ENCODE results near the gene EBF3.

Gene EBF3

DNA sequence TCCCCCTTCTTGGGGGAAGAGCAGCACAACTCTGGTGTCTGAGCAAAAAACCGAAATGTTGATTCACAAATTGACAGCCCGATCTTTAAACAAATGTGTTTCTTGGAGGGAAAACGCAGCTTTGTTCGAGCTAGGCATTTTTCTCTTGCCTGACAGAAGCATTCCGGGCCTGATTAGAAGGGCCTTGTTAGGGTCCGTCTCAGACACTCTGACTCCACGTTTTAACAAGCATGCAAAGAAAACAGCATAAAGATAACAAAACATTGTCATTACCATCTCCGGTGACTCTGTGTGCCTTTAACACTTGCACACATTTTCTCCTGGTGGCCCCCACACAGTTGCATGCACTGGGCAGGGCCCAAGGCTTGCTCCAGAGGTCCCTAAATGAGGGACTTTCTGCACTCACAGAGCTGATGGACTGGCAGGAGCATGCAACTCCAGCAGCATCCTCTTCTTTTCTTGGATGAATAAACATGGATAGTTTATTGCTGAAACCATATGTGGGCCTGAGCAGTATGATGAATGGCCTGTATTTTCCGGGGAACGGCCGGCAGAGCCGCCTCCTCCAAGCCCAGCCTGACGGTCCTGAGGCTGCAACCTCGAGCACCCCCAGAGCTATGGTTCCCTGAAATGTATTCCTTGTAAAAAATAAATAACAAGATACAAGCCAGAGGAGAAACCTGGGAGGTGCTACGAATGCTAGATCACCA, 50.9 kb downstream of the EBF3 start:
- in situ Hi-C loops (cut with MboI; ENCODE audit: low sequenced_read_pairs) = no loop called here

DNA sequence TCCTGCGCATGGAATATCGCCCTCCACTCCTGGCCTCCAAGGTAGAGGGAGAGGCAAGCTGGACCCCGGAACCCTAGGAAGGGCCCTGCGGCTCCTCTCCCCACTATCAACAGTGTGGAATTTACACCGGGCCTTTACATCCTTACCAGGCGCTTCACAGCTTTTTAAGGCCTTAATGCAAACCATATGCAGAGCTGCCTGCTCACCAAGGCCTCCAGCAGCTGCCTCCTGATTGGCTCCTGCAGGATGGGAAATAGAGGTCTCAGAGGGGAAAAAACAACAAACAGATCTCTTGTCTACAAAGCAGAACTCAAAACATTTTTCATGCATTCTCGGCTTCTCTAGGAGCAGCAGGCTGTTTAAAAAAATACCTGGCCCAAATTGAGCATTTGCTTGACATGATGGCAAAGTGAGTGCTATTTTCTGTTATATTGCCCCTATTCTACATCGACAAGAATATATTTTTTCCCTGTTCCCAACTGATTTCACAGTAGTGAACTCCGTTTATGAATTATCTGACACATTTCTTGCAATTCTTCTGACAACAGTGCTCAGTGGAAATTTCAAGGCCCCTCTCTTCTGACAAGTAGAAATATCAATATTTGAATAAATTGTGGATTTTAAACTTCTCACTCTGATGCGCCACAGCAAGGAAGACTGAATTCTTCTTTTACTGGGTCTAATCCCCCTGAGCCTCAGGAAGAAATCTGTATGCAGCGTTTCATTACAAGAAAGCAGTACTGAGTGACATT, 51.7 kb downstream of the EBF3 start:
- in situ Hi-C loops (cut with MboI; ENCODE audit: low sequenced_read_pairs) = no loop called here

DNA sequence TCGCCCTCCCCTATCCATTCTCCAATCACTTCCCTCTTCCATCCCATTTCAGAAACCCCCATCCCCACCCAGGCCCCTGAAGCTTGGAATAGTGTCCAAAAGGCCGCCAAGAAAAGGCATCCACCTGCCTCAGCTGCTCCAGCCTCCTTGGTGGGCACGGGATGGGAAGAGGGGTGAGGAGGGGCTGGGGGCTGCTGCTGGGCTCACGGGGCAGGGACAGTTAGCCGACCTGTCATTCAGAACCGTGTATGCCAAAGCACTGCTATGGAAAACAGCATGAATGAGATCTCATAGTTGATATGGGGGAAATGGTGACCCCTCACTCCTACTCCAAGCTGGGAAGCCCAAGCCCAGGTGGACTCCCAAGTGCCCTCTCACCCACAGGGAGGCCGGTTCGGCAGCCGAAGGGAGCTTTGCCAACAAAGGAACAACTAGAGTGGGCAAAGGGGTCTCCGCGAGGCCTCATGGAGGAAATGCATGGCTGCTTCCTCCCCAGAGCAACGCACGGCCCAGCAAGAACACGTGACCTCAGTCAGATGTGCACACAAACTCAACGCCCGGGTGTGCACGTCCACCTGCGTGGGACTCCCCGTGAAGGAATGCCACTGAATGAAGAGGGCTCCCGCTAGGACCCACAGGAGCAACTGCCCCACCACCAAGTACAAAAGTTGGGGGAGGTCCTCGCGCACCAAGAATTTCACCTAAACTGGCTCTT, 52.5 kb downstream of the EBF3 start:
- in situ Hi-C loops (cut with MboI; ENCODE audit: low sequenced_read_pairs) = no loop called here

DNA sequence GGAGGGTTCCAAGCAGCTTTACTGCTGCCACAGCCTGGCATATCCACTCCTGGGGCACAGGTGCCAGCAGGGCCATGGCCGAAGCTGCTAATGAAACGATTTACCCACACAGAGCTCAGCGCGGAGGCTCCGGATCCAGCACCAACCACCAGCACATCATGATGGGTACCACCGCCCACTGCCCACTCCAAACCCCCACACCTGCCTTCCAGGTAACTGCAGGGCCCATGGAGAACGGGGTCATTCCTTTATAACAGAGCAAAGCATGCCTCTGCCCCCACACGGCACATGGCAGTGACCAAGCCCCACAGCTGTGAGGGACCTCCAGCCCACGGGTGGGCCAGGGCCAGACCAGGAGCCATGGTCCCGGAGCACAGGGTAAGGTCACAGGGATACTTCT, 53.2 kb downstream of the EBF3 start:
- in situ Hi-C loops (cut with MboI; ENCODE audit: low sequenced_read_pairs) = no loop called here

DNA sequence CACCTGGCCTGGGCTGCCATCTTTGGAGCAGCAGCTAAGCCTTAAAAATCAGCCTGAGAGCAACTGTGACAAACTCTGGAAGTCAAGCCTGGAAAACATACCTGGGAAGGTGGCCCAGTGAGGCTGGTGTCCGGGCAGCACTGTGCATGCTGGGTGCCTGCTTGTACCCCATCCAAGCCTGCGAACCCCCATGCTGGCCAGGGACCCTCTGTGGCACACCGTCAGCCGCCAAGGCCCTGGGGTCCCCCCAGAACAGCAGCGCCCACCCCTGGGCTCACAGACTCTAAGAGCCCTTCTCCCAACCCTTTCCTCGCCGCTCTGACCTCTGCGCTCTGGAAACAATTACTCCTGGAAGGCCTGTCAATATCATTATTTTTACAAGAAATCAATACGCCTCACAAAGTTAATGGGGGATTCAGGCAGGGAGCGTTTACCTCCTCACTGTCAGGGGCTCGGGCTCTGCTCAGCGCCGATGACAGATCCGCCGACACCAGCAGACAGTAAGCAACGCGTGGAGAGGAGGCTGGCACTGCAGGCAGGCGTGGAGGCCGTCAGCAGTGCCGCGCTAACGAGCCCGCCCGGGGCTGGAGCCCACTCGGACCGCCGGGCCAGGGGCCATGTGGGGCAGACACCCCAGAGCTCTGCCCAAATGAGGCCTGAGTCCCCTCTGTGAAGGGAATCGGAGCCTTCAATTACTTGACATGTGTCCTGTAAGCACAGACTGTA, 54.4 kb downstream of the EBF3 start:
- in situ Hi-C loops (cut with MboI; ENCODE audit: low sequenced_read_pairs) = no loop called here

DNA sequence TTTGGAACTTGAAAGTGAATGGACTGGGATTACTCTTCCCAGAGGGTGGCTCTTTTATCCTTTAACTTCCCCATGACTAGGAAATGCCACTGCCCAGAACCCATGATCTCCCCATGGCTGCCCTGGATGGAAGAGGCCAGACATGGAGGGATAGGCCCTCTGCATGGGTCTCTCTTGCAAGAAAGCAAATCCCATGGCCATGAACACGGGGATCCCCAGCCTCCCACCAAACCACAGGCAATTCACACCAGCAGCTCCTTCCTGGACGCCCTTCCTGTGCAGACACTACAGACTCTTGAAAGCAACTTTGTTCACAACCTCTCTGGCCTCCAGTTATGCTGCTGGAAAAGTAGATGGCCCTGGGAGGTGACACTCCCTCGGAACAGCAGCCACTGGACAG, 55.0 kb downstream of the EBF3 start:
- in situ Hi-C loops (cut with MboI; ENCODE audit: low sequenced_read_pairs) = no loop called here

DNA sequence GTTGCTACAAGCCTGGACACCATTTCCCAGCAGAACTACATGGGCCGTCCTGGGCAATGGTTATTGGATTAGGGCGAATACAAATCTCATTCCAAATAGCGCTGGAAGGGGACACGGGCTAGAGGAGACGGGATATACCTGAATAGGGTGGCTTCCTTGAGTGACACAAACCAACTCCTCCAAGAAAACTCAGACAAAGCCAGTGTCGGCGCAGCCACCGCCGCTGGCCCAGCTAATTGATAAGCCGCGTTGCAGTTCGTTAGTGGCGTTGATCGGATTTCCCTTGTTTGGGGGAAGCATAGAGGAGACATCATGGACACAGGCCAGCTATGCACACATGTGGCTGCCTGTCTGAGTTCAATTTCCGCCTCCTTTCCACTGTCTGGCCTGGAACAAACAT, 55.7 kb downstream of the EBF3 start:
- in situ Hi-C loops (cut with MboI; ENCODE audit: low sequenced_read_pairs) = no loop called here

DNA sequence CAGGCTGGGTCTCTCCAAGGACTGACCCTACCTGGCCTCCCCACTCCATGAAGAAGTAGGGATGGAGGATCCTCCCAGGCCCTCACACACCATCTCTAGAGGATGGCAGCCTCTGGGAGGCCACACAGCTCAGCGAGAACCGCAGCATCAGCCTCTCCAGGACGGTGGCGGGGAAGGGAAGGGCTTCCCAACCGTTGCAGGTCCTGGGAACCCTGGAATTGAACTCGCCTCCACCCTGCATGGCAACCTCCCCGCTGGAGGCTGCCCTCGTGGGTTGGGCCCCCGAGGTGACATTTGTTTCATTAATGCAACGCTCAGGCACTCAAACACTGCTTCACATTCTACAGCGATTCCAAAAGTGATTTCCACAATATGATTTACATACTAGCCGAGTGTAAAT, 58.5 kb downstream of the EBF3 start:
- in situ Hi-C loops (cut with MboI; ENCODE audit: low sequenced_read_pairs) = no loop called here

DNA sequence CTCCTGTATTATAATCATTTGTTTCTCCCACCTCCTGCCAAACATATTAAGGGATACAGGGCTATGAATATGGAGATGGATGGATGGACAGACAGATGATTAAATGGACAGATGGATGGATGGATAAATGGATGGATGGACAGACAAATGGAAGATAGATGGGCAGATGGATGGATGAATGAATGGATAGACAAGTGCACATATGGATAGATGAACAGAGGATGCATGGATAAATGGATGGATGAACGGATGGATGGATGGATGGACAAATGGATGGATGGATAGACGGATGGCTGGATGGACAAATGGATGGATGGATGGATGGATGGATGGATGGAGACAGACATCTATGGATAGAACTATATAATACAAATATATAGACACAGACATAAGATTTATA, 59.8 kb downstream of the EBF3 start:
- in situ Hi-C loops (cut with MboI; ENCODE audit: low sequenced_read_pairs) = no loop called here

DNA sequence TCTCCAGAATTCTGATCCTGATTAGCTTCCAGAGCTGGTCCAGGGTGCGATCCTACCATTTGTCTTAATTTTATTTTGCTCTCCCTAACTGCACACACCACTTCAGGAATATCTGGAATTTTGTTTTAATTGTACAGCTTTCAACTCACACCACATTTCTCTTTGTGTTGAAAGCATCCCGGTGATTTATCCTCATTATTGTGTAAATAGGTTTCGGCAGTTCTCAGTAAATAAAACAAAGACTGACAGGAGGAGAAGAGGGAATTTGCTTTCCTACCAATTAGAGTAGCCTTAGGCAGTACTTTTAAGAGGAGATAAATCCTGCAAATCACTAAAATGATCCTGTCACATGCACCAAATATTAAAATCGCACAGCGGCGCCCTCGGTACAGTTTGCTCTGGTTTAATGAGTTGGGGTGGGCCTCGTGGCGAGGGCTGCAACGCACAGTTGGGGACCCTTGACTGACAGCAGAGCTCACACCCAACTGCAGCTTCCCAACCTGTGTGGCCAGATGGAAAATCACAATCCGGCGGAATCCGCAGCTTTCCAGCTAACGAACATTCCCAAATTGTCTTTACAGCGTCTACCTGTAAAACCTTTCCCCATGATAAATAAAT, 62.6 kb downstream of the EBF3 start:
- in situ Hi-C loops (cut with MboI; ENCODE audit: low sequenced_read_pairs) = no loop called here

DNA sequence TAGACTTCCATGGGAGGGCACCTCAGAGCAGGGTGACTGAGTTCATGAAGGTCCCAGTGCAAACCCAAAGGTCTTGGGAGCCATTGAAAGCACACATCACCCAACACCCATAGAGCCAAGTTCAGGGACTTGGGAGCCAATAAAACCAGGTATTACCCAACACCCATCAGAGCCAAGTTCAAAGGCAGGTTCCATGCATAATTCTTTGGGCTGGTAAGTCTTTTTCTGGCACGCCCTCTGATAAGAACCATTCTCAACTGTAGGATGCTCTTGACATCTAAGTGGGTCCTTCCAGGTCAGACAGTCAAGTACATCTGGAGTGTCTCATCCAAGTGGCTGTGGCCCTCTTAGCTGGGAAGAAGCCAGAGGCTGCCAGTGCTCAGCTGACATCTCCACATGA, 63.2 kb downstream of the EBF3 start:
- in situ Hi-C loops (cut with MboI; ENCODE audit: low sequenced_read_pairs) = no loop called here

DNA sequence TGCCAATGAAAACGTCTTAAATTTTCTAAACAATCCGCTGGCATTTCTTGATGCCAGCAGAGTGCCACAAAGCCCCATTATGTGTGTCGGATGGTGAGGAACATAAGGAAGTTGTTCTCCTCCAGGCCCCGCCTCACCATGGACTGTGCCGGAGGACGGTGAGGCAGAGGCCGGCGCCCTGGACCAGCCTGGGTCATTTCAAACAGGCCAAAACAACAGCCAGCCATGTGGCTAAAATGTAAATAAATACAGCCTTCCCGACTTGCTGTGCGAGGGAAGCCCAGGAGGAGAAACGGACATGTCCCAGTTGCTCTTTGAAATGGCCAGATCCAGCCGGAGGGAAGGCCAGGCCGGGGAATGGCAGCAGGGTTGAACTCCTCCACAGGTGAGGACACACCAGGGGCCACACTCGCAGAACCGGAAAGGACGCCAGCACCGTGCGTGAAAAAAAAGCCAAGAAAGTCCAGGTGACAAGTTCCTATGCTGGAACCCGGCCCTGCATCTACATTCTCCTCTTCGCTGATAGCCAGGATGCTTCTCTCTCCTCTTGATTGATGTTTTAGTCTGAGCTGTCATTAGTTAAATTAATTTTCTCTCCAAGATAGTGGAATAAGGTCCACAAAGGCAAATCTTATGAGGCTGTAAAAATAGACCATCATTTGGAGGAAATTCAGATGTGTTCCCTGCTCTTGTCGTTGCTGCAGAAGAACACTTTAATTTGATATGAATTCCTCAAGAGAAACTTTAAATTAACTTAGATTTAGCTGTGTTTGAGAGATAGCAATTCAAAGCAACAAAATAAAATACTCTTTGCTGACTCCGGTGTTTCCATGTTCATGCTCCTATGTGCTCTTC, 64.6 kb downstream of the EBF3 start:
- in situ Hi-C loops (cut with MboI; ENCODE audit: low sequenced_read_pairs) = no loop called here

DNA sequence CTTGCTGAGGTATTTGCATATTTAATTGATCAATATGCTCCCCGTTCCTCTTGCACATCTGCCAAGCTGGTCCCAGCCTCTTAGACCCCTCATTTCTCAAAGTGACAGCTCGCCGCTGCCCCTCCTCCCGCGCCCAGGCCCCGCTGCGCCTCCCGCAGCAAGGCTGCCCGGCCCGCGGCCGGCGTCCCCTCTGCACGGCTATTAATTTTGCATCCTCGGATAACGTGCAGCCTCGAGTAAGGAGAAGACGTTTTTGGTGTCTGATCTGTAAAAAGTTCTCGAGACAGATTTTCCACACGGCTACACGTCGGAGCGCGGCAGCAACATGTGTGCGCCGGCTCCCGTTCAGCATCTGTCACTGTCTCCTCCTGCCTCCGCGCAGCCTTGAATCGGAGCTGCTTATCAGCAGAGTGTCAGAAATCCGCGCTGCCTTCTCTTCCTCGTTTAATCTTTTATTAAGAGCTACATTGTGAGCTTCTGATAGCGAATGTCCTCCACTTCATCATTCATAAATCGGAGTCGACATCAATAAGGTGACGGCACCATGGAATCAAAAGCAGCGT, 65.3 kb downstream of the EBF3 start:
- in situ Hi-C loops (cut with MboI; ENCODE audit: low sequenced_read_pairs) = no loop called here

DNA sequence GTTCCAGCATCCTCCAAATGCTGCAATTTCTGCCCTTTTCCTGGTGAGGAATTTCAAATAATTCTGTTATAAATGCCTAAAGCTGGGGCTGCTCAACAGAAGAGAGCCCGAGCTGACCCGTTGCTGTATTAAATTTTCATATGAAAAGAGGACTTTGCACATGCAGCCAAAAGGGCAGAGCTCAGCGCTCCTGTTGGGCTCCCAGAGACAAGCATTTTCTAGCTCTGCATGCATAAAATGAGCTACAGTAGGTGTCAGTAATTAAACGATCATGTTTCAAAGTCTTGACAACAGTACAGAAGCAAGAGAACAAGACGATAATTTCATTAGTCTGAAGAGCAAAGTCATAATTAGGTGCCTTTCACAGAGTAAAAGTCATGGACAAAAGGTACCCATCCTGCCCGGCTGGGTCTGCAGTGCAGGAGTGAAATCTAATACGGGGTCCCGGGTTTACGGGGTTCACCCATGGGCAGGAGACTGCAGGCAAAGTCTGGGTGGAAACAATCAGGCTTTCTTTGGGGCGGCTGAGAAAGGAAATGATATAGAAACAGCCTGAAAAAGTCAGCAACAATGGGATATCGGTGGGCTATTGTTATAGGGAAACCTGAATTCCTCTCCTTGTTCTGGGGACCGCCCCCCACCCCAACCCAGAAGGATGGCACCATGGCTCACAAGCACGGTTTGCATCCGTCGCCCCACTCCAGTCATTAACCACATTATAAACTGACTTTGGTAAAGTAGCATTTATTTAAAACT, 66.0 kb downstream of the EBF3 start:
- in situ Hi-C loops (cut with MboI; ENCODE audit: low sequenced_read_pairs) = no loop called here

DNA sequence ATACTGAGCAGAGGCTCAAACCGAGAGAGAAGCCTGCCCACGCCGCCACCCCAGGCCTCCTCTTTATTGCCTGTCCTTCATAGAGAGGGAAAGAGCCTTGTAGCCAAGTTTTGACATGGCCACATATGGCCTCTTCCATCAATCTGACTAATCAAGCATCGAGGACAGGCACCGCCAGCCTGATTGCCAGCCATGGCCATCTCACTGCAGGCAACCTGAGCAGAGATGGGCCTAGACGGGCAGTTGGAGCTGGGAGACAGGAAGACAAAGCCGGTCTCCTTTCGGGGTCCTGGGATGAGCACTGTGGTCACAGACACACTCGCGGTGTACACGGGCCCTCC, 67.2 kb downstream of the EBF3 start:
- in situ Hi-C loops (cut with MboI; ENCODE audit: low sequenced_read_pairs) = no loop called here

DNA sequence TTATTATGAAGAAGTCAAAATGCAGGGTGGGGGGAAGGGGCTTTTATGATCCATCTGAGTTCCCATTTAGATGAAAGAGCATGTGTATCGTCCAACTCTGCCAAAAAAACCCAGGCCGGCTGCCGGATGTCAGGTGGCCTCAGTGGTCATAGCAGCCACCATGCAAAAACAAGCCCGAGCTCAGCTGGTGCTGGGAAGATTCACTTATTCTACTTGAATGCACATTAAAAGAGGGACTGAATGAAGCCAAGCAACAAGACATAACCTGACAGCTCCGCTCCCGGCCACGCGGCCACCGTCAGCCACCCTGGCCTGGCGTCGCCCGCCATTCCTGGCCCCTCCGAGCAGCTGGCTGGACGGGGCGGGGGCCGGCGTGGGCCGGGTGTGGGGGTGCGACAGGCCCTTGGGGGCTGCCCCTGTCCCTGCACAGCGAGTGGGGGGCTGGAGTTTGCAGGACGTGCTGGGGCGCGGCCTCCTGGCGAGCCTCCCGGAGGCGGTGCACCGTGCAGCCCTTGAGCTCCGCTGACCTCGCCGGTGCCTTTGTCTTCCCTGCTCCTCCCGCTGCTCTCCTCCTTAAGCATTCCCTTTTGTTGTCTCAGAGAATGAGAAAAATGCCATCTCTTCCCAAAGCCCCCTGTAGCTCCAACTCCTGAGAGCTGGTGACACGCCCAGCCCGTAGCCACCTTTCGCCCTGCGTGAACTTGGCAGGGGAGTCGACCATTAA, 67.8 kb downstream of the EBF3 start:
- in situ Hi-C loops (cut with MboI; ENCODE audit: low sequenced_read_pairs) = no loop called here

DNA sequence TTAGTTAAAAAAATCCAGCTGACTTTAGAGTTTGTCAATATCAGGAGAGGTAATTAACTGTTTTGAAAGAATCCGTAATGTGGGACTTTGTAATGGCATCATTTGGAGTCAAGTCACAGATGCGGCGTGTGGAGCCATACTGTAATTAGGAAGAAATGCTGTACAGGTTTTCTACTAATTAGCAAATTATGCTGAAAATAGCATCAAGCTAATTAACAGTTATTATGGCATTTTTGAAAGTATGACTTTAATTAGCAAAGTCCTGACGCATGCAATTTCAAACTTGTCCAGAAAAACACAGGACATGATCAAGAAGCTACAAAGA, 68.3 kb downstream of the EBF3 start:
- in situ Hi-C loops (cut with MboI; ENCODE audit: low sequenced_read_pairs) = no loop called here

DNA sequence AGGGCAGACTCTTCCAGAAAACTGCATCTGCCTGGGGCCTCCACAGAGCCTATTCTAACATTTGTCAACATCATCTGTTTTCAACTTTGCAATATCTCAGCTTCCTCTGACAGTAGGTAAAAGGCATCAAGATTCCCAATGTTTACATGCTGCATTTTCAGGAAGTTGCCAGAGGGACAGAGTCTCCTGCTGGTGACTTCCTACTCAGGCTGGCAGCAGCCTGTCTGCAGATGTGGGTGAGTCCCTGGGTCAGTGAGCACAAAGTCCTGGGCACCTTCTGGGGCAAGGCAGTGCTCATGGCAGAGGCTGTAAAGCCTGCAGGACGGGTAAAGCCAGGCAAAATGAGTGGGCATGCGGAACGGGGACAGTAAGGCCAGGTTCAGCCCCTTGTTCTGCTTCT, 69.4 kb downstream of the EBF3 start:
- in situ Hi-C loops (cut with MboI; ENCODE audit: low sequenced_read_pairs) = no loop called here
